ENCODE results near the gene MYO5B.

DNA sequence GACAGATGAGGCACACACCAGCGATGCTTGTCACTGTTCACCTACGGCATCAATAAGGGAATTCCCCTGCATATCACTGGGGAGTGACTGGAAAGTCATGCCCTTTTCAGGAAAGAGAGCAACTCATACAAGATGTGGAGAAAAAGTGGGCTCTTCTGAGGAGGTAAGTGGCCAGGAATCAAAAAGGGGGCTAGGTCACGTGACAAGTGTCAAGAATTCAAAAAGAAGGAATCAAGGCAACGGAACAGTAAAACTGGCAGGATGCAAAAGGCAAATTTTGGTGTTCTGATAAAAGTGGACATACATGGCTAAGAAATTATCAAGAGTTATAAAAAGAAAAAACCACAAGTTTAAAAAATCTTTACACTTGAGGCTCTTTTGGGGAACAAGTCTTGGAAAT, 190.9 kb downstream of the MYO5B start:
- TF ChIP-seq, protein P1, sequence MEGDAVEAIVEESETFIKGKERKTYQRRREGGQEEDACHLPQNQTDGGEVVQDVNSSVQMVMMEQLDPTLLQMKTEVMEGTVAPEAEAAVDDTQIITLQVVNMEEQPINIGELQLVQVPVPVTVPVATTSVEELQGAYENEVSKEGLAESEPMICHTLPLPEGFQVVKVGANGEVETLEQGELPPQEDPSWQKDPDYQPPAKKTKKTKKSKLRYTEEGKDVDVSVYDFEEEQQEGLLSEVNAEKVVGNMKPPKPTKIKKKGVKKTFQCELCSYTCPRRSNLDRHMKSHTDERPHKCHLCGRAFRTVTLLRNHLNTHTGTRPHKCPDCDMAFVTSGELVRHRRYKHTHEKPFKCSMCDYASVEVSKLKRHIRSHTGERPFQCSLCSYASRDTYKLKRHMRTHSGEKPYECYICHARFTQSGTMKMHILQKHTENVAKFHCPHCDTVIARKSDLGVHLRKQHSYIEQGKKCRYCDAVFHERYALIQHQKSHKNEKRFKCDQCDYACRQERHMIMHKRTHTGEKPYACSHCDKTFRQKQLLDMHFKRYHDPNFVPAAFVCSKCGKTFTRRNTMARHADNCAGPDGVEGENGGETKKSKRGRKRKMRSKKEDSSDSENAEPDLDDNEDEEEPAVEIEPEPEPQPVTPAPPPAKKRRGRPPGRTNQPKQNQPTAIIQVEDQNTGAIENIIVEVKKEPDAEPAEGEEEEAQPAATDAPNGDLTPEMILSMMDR (IDR thresholded peaks at IDR 0.05; ENCODE audit: low read depth, low read length): no peak
- TF ChIP-seq, protein P2, sequence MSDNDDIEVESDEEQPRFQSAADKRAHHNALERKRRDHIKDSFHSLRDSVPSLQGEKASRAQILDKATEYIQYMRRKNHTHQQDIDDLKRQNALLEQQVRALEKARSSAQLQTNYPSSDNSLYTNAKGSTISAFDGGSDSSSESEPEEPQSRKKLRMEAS (IDR thresholded peaks at IDR 0.05; ENCODE audit: low read depth, low read length): no peak
- TF ChIP-seq MYC (IDR thresholded peaks at IDR 0.05; ENCODE audit: low read depth, low read length): no peak

All from NB4 (cell line).